Ishikawa (cell line): Measurements from ENCODE around the gene GDPD4.

ENCODE experiments used
- CEBPB ChIP-seq: IDR thresholded peaks from 2 replicates; pipeline ENCODE4 v1.6.1; 2012
- CREB1 ChIP-seq: IDR thresholded peaks from 2 replicates; pipeline ENCODE4 v1.6.1; 2012; ENCODE audit warnings: low read depth
- EGR1 ChIP-seq: IDR thresholded peaks from 2 replicates; pipeline ENCODE4 v1.6.1; 2012
- EP300 ChIP-seq: IDR thresholded peaks from 2 replicates; pipeline ENCODE4 v1.6.1; 2012; ENCODE audit warnings: borderline replicate concordance
- FOXM1 ChIP-seq: IDR thresholded peaks from 2 replicates; pipeline ENCODE4 v1.6.1; 2012; ENCODE audit warnings: low read depth, borderline replicate concordance
- MAX ChIP-seq: IDR thresholded peaks from 2 replicates; pipeline ENCODE4 v1.6.1; 2012
- NFIC ChIP-seq: IDR thresholded peaks from 2 replicates; pipeline ENCODE4 v1.6.1; 2012
- RAD21 ChIP-seq: IDR thresholded peaks from 2 replicates; pipeline ENCODE4 v1.6.1; 2012; ENCODE audit warnings: low read depth
- TAF1 ChIP-seq: IDR thresholded peaks from 2 replicates; pipeline ENCODE4 v1.6.1; 2012; ENCODE audit warnings: low read depth, mild to moderate bottlenecking
- TCF12 ChIP-seq: IDR thresholded peaks from 2 replicates; pipeline ENCODE4 v1.6.1; 2012; ENCODE audit warnings: low read depth
- TEAD4 ChIP-seq: IDR thresholded peaks from 2 replicates; pipeline ENCODE4 v1.6.1; 2012
- YY1 ChIP-seq: IDR thresholded peaks from 2 replicates; pipeline ENCODE4 v1.6.1; 2012; ENCODE audit warnings: low read depth
- ZBTB7A ChIP-seq: IDR thresholded peaks from 2 replicates; pipeline ENCODE4 v1.6.1; 2012; ENCODE audit warnings: low read depth
- TF ChIP-seq, protein P1 (sequence below): IDR thresholded peaks from 2 replicates; pipeline ENCODE4 v1.6.1; 2012; ENCODE audit warnings: low read depth, mild to moderate bottlenecking
- TF ChIP-seq, protein P2 (sequence below): IDR thresholded peaks from 2 replicates; pipeline ENCODE4 v1.6.1; 2012

GDPD4 gene

DNA sequence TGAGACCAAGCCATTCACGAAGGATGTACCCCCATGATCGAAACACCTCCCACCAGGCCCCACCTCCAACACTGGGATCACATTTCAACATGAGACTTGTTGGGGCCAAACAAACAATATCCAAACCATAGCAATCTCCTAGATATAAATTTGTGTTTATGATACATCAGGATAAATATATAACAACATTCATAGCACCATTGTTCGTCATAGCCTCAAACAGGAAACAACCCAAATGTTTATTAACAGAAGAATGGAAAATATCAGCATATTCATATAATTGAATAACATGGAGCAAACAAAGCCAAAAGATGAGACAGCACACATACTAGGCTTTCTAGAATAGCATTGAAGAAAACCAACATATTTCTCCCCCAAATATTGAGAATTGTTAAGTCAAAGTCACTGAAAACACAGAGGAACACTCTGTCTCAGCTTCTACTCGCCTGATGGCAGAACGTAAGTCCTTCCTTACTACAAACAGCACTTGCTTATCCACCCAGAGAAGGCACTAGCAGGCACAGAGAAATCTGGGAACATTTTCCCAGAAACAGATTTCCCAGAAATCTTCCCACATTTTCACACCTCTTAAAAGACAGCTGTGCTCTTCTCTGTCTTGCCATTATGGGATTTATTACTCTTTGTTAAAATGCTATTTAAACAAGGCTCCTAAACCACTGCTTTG is 8.1 kb upstream of the GDPD4 start:
- TF ChIP-seq TEAD4: no peak
- no peak for TF ChIP-seq RAD21
- TF ChIP-seq CEBPB: no peak
- TF ChIP-seq EGR1: no peak
- no peak for TF ChIP-seq MAX
- no peak for TF ChIP-seq ZBTB7A
- TF ChIP-seq TAF1: no peak
- TF ChIP-seq EP300: no peak

GRCh38 chr11:77308838-77309237 is 7.4 kb upstream of the GDPD4 start:
- TF ChIP-seq ZBTB7A (no peak), FOXM1 (no peak), YY1 (no peak), MAX (no peak), TEAD4 (no peak), EGR1 (no peak), NFIC (no peak), CEBPB (no peak), TCF12 (no peak), RAD21 (no peak), CREB1 (no peak), TAF1 (no peak)
- TF ChIP-seq, protein P1, sequence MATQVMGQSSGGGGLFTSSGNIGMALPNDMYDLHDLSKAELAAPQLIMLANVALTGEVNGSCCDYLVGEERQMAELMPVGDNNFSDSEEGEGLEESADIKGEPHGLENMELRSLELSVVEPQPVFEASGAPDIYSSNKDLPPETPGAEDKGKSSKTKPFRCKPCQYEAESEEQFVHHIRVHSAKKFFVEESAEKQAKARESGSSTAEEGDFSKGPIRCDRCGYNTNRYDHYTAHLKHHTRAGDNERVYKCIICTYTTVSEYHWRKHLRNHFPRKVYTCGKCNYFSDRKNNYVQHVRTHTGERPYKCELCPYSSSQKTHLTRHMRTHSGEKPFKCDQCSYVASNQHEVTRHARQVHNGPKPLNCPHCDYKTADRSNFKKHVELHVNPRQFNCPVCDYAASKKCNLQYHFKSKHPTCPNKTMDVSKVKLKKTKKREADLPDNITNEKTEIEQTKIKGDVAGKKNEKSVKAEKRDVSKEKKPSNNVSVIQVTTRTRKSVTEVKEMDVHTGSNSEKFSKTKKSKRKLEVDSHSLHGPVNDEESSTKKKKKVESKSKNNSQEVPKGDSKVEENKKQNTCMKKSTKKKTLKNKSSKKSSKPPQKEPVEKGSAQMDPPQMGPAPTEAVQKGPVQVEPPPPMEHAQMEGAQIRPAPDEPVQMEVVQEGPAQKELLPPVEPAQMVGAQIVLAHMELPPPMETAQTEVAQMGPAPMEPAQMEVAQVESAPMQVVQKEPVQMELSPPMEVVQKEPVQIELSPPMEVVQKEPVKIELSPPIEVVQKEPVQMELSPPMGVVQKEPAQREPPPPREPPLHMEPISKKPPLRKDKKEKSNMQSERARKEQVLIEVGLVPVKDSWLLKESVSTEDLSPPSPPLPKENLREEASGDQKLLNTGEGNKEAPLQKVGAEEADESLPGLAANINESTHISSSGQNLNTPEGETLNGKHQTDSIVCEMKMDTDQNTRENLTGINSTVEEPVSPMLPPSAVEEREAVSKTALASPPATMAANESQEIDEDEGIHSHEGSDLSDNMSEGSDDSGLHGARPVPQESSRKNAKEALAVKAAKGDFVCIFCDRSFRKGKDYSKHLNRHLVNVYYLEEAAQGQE: no peak
- TF ChIP-seq, protein P2, sequence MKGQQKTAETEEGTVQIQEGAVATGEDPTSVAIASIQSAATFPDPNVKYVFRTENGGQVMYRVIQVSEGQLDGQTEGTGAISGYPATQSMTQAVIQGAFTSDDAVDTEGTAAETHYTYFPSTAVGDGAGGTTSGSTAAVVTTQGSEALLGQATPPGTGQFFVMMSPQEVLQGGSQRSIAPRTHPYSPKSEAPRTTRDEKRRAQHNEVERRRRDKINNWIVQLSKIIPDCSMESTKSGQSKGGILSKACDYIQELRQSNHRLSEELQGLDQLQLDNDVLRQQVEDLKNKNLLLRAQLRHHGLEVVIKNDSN: no peak

DNA sequence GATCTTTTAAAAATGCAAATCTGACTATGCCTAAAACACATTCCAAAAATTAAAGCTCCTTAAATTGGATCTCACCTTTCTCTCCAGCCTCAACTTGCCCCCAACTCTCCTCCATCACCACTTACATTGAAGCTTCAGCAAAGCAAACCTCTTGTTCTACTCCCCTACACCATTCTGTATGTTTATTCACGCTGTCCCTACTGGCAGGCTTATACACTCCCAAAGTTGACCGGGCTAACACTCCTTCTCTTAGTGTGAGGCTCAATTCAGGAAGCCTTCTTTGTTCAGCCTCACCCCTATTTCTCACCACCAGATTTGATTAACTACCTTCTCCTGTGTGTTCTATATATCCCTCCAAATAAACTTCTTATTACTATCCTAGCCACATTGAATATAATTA is 1.8 kb upstream of the GDPD4 start:
- no peak for TF ChIP-seq RAD21
- TF ChIP-seq ZBTB7A: no peak
- TF ChIP-seq CREB1: no peak
- TF ChIP-seq, protein P1: no peak
- TF ChIP-seq TEAD4: no peak
- no peak for TF ChIP-seq EP300
- no peak for TF ChIP-seq MAX
- TF ChIP-seq TCF12: no peak
- TF ChIP-seq EGR1: no peak
- no peak for TF ChIP-seq FOXM1
- TF ChIP-seq, protein P2: no peak
- TF ChIP-seq YY1: no peak
- TF ChIP-seq CEBPB: no peak
- no peak for TF ChIP-seq TAF1
- no peak for TF ChIP-seq NFIC

DNA sequence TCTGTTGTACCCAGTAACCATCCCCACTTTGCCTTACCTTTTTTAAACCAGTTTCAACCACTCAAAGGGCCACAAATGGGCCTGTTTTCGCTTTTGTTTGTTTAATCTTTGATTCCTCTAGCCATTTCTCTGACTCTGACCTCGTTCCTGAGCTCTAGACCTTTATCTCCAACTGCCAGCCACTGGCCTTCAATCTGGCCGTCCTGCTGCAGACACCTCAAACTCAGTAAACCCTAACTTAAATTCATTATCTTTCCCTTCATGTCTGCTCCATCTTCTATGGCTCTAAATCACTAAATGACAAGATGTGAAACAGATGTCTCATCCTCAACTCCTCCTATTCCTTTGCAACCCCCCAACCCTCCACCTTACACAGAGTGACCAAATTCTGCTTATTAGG is 1.3 kb upstream of the GDPD4 start:
- TF ChIP-seq RAD21 (no peak), TAF1 (no peak), CREB1 (no peak), EP300 (no peak), NFIC (no peak), FOXM1 (no peak), TCF12 (no peak), TEAD4 (no peak), YY1 (no peak), CEBPB (no peak)
- TF ChIP-seq, protein P2: no peak

DNA sequence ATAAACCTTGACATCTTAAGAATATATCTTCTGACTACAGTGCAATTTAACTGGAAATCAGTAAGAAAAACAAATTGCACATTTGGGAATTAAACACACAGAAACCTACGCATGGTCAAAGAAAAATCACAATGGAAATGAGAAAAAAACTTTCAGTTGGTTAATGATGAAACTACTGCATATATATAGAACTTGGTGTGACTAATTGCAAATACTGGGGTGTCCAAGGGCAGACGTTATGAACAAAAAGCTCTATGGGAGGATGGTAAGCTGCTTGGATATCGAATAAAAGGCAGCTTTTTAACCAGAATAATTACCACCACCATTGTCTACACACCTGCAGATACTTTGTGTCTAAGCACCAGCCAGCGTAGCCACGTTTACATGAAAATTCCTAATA is 791 bp downstream of the GDPD4 start:
- no peak for TF ChIP-seq TAF1
- TF ChIP-seq, protein P1: no peak
- TF ChIP-seq EGR1: no peak
- no peak for TF ChIP-seq ZBTB7A
- no peak for TF ChIP-seq YY1
- no peak for TF ChIP-seq MAX
